Osteocyte (in vitro differentiated cells): ENCODE results near the gene NKX2-2. TPM values are rescaled to one million over a fixed set of nuclear protein-coding genes. Genes with fewer than 3 reads are reported as not detected.

Experiments
- DNase-seq: peaks from one replicate; pipeline ENCODE4 v3.0.0; 2021; ENCODE audit warnings: mixed read lengths; ENCODE audit not compliant: unreplicated experiment; ENCODE audit errors: extremely low spot score
- H3K27ac Mint-ChIP-seq: one replicate; pipeline ENCODE4 v1.8.0; 2021; ENCODE audit warnings: mild to moderate bottlenecking, mixed read lengths; ENCODE audit not compliant: unreplicated experiment
- H3K27me3 Mint-ChIP-seq: one replicate; pipeline ENCODE4 v1.8.0; 2021; ENCODE audit warnings: mixed read lengths; ENCODE audit not compliant: unreplicated experiment
- H3K36me3 Mint-ChIP-seq: one replicate; pipeline ENCODE4 v1.8.0; 2021; ENCODE audit warnings: mixed read lengths; ENCODE audit not compliant: unreplicated experiment
- H3K4me1 Mint-ChIP-seq: one replicate; pipeline ENCODE4 v1.8.0; 2021; ENCODE audit warnings: mixed read lengths; ENCODE audit not compliant: unreplicated experiment
- H3K4me3 Mint-ChIP-seq: one replicate; pipeline ENCODE4 v1.8.0; 2021; ENCODE audit warnings: mild to moderate bottlenecking, moderate library complexity, mixed read lengths; ENCODE audit not compliant: unreplicated experiment
- H3K9me3 Mint-ChIP-seq: one replicate; pipeline ENCODE4 v1.8.0; 2021; ENCODE audit warnings: mixed read lengths; ENCODE audit not compliant: unreplicated experiment
- CTCF ChIP-seq: fragments of 200-600 bp; sonication (generic); IDR thresholded peaks from 2 replicates; pipeline ENCODE4 v1.5.0; 2021; ENCODE audit warnings: antibody characterized with exemption, mild to moderate bottlenecking, moderate library complexity
- total RNA-seq: library from RNA; stranded (reverse); gene quantifications from 2 replicates; pipeline ENCODE4 v1.2.1, GENCODE V29; 2021

The NKX2-2 gene
- total RNA-seq, 1 donor from 2014 or later: not detected

DNA sequence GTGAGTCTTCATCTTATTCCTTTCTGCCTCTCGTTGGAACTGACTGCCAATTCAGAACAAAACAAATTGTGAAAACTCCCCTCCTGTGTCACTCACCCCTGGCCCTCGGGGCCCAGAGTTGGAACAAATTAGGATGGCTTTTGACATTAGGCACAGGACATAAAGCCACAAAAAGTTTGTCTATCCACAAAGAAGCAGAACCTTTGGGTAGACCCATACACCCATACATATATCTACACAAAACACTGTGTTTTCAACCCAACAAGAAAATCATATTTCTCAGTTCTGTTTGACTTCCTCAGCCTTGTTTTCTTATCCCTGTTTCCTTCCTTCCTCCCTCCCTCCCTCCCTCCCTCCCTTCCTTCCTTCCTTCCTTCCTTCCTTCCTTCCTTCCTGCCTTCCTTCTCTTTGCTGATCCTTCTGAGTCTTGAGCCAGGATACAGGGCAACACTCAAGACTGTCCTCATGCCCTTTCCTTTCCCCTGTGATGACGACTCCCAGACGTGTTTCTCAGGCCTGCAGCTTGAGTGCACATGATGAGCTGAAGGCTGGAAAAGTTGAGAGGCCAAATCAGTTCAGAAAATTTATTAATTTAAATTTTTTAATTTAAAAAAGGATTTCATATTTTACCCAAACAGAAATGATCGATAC lies 41.7 kb upstream of the NKX2-2 start:
- no peak for TF ChIP-seq CTCF
- Mint-ChIP-seq H3K27ac (no peak overlapping the region), H3K4me1 (no peaks in the 10 kb centered on the region), H3K27me3 (peaks cover 3% of the 10 kb centered on the region), H3K4me3 (no peak overlapping the region), H3K9me3 (no peaks in the 10 kb centered on the region), H3K36me3 (no peaks in the 10 kb centered on the region)
- DNase-seq: no peak

DNA sequence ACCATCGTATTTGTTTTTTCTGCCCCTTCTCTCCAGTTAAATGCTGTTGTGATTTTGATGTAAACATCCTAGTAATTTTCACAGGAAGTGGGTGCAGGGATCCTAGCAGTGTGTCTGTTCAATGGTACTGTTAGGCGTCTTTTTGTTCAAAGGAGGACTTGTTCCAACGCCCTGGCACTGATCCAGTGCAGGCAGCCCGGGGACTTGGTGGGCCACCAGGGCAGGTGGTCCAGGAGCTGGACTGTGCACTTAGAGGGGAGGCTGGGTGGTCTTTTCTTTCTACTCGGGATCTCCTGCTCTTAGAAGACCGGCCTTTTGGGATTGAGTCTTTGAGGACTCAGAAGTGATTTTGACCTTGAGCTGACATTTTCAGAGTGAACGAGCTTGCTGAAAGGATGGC lies 41.1 kb upstream of the NKX2-2 start:
- H3K36me3 Mint-ChIP-seq: no peaks in the 10 kb centered on the region
- TF ChIP-seq CTCF: no peak

DNA sequence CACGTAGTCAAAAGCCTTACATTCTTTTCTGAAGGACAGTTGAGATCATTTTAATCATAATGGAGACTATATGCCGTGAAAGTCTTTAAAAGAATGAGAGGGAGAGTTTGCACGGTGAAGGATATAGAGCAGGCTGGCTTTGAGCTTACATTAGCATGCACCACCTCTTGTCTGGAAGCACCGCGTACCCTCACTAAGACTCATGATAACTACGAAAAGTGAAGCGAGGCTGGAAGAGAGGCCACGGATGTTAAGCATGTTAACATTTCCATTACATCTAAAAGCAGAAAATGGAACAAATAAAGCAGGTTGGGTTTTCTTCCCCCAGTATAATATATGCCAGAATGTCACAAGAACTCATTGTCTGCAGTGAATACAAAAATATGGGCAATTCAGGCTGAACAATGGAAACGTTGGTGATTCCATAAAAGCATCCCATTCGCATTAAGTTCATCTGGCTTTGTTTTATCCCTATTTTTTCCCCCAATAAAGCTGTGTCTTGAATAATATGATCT lies 40.6 kb upstream of the NKX2-2 start:
- Mint-ChIP-seq H3K27ac (no peak overlapping the region), H3K9me3 (no peaks in the 10 kb centered on the region), H3K36me3 (no peaks in the 10 kb centered on the region), H3K27me3 (peaks cover 3% of the 10 kb centered on the region), H3K4me3 (no peak overlapping the region), H3K4me1 (no peaks in the 10 kb centered on the region)
- no peak for DNase-seq
- no peak for TF ChIP-seq CTCF

More for the DNA sequence above, 41.1 kb upstream of the NKX2-2 start:
- Mint-ChIP-seq H3K27me3 (peaks cover 3% of the 10 kb centered on the region), H3K4me3 (no peak overlapping the region), H3K4me1 (no peaks in the 10 kb centered on the region), H3K9me3 (no peaks in the 10 kb centered on the region), H3K27ac (no peak overlapping the region)
- no peak for DNase-seq

- H3K27ac Mint-ChIP-seq: no peak overlapping the region
- no peak for TF ChIP-seq CTCF
- peaks cover 3% of the 10 kb centered on the region for H3K27me3 Mint-ChIP-seq
- H3K9me3 Mint-ChIP-seq: no peaks in the 10 kb centered on the region
- H3K36me3 Mint-ChIP-seq: no peaks in the 10 kb centered on the region
- H3K4me1 Mint-ChIP-seq: no peaks in the 10 kb centered on the region
- peak; percentile 42 for DNase-seq
- no peak overlapping the region for H3K4me3 Mint-ChIP-seq
Measured at GRCh38 chr20:21550587-21550986, 36.7 kb upstream of the NKX2-2 start.

DNA sequence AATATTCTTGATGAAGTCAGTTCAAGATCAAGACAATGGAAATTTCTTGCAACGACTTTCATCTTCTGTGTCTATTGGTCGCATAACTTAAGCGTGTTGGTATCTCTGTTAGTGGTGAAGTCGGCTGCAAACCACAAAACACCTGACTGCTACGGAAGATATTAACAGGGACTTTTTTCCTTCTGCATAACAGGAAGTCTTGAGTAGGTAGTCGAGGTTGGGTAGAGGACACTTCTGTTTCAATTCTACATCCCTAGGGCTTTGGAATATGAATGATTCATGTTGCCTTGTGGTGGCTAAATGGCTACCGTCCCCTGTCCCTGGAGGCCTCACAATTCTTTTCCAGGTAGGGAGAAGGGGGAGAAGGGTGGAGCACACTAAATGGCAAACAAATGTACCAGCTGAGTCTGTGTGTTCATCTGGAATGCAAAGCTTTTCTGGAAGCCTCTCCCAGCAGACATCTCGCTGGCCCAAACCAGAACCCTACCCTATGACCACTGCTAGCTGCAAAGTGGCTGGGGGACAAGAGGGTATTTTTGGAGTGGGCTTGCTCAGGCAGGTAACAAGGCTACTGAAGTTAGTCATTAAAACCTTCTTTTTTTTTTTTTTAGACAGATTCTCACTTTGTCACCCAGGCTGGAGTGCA lies 34.6 kb upstream of the NKX2-2 start:
- Mint-ChIP-seq H3K4me1 (no peaks in the 10 kb centered on the region), H3K27me3 (no peaks in the 10 kb centered on the region), H3K27ac (no peak overlapping the region), H3K36me3 (no peaks in the 10 kb centered on the region), H3K9me3 (no peaks in the 10 kb centered on the region), H3K4me3 (no peak overlapping the region)
- DNase-seq: peak; percentile 56
- TF ChIP-seq CTCF: no peak
